Mesenchymal stem cell (in vitro differentiated cells and primary cell): ENCODE results near the gene P4HTM.

ENCODE experiments used
- DNase-seq: peaks from one replicate; pipeline ENCODE4 v3.0.0-alpha.2; 2013
- H2AFZ ChIP-seq: one replicate; pipeline ENCODE4 v1.6.1; 2013; ENCODE audit warnings: low read depth, mild to moderate bottlenecking, control low read depth, inconsistent platforms, low read length, moderate library complexity
- H2AK5ac ChIP-seq: 2 replicates; pipeline ENCODE4 v1.6.1; 2013; ENCODE audit warnings: low read length, moderate library complexity, mild to moderate bottlenecking, inconsistent platforms; ENCODE audit not compliant: severe bottlenecking
- H2BK120ac ChIP-seq: one replicate; pipeline ENCODE4 v1.6.1; 2013; ENCODE audit warnings: low read depth, mild to moderate bottlenecking, inconsistent platforms, low read length, moderate library complexity
- H2BK12ac ChIP-seq, 2 experiments: one replicate each; pipeline ENCODE4 v1.6.1; 2013; ENCODE audit warnings: inconsistent platforms in 2 of 2, low read length in 2 of 2, mild to moderate bottlenecking in 2 of 2, moderate library complexity in 2 of 2, control low read depth in 1 of 2
- H2BK15ac ChIP-seq: one replicate; pipeline ENCODE4 v1.6.1; 2013; ENCODE audit warnings: mild to moderate bottlenecking, low read depth, inconsistent platforms; ENCODE audit not compliant: poor library complexity, severe bottlenecking
- H2BK5ac ChIP-seq: 2 replicates; pipeline ENCODE4 v1.6.1; 2013; ENCODE audit warnings: low read depth, mild to moderate bottlenecking, low read length, control low read depth, inconsistent platforms; ENCODE audit not compliant: poor library complexity, severe bottlenecking
- H3K14ac ChIP-seq, 2 experiments: one replicate each; pipeline ENCODE4 v1.6.1; 2013; ENCODE audit warnings: inconsistent platforms in 2 of 2, low read length in 2 of 2, control low read depth in 1 of 2, mild to moderate bottlenecking in 1 of 2, moderate library complexity in 1 of 2
- H3K18ac ChIP-seq, 2 experiments: one replicate each; pipeline ENCODE4 v1.6.1; 2013; ENCODE audit warnings: inconsistent platforms in 2 of 2, low read length in 2 of 2, control low read depth in 1 of 2, low read depth in 1 of 2, mild to moderate bottlenecking in 1 of 2
- H3K23ac ChIP-seq, 2 experiments: one replicate each; pipeline ENCODE4 v1.6.1; 2013; ENCODE audit warnings: inconsistent platforms in 2 of 2, low read length in 2 of 2, mild to moderate bottlenecking in 2 of 2, moderate library complexity in 2 of 2, control low read depth in 1 of 2
- H3K27ac ChIP-seq: 2 replicates; pipeline ENCODE4 v1.5.1; 2013; ENCODE audit warnings: mild to moderate bottlenecking, moderate library complexity, low read length, control low read depth, inconsistent platforms; ENCODE audit not compliant: poor library complexity, severe bottlenecking
- H3K27me3 ChIP-seq, 2 experiments: 2 replicates each; pipeline versions ENCODE4 v1.6.1 to v1.7.0; 2013; ENCODE audit warnings: low read length in 2 of 2, mild to moderate bottlenecking in 2 of 2, moderate library complexity in 2 of 2, control low read depth in 1 of 2, inconsistent platforms in 1 of 2; ENCODE audit not compliant: control insufficient read depth in 1 of 2, insufficient read depth in 1 of 2
- H3K36me3 ChIP-seq, 2 experiments: 2 replicates each; pipeline versions ENCODE4 v1.6.1 to v1.7.0; 2013; ENCODE audit warnings: low read length in 2 of 2, control low read depth in 1 of 2, inconsistent platforms in 1 of 2, low read depth in 1 of 2, mild to moderate bottlenecking in 1 of 2; ENCODE audit not compliant: insufficient read depth in 2 of 2, control insufficient read depth in 1 of 2
- H3K4ac ChIP-seq, 2 experiments: one replicate each; pipeline ENCODE4 v1.6.1; 2013; ENCODE audit warnings: inconsistent platforms in 2 of 2, low read length in 2 of 2, mild to moderate bottlenecking in 2 of 2, moderate library complexity in 2 of 2, control low read depth in 1 of 2, low read depth in 1 of 2
- H3K4me1 ChIP-seq: 2 replicates; pipeline ENCODE4 v1.6.1; 2013; ENCODE audit warnings: low read depth, low read length, control low read depth; ENCODE audit not compliant: control insufficient read depth, insufficient read depth
- H3K4me2 ChIP-seq: 2 replicates; pipeline ENCODE4 v1.6.1; 2013; ENCODE audit warnings: low read length, mild to moderate bottlenecking, inconsistent platforms; ENCODE audit not compliant: poor library complexity, severe bottlenecking
- H3K4me3 ChIP-seq, 2 experiments: 2 replicates each; pipeline versions ENCODE4 v1.5.1 to v1.7.0; 2013; ENCODE audit warnings: low read length in 2 of 2, mild to moderate bottlenecking in 2 of 2, control low read depth in 1 of 2, low read depth in 1 of 2; ENCODE audit not compliant: insufficient read depth in 1 of 2
- H3K79me1 ChIP-seq: replicated peaks from 2 replicates; pipeline ENCODE4 v1.6.1; 2013; ENCODE audit warnings: mild to moderate bottlenecking, control low read depth, low read length, inconsistent platforms; ENCODE audit not compliant: poor library complexity, severe bottlenecking
- H3K9ac ChIP-seq: 2 replicates; pipeline ENCODE4 v1.7.0; 2013; ENCODE audit warnings: mild to moderate bottlenecking, low read length, moderate library complexity
- H3K9me3 ChIP-seq: 2 replicates; pipeline ENCODE4 v1.7.0; 2013; ENCODE audit warnings: mild to moderate bottlenecking, low read length; ENCODE audit not compliant: control insufficient read depth
- H4K8ac ChIP-seq: one replicate; pipeline ENCODE4 v1.6.1; 2013; ENCODE audit warnings: inconsistent platforms, mild to moderate bottlenecking, low read length, moderate library complexity
- H4K91ac ChIP-seq: one replicate; pipeline ENCODE4 v1.6.1; 2013; ENCODE audit warnings: mild to moderate bottlenecking, low read length, inconsistent platforms
- WGBS: methylation state at CpG from one replicate; pipeline ENCODE4 v1.1.7; 2013; ENCODE audit warnings: mixed read lengths; 5-methylcytosine and 5-hydroxymethylcytosine counted together

Gene P4HTM

GRCh38 chr3:49028673-49029562 is 38.9 kb downstream of the P4HTM start, which contains the start of gene IMPDH2:
TSS of gene IMPDH2 (minus strand) at chr3:49029398. CDS start at chr3:49029350, 48 bp downstream.
- Histone ChIP-seq H3K36me3 (peaks cover 82 to 85% of the 10 kb centered on the region in 2 experiments), H4K8ac (peak within 1 kb of the TSS; percentile 69), H3K27ac (peak within 1 kb of the TSS; percentile 12), H4K91ac (peak within 1 kb of the TSS; percentile 92), H3K14ac (peak within 1 kb of the TSS in 1 of 2 experiments; percentile 82), H3K9ac (peak within 1 kb of the TSS; percentile 95), H3K4ac (peak within 1 kb of the TSS; percentile 71 to 88), H2AFZ (no peak within 1 kb of the TSS), H3K18ac (peak within 1 kb of the TSS; percentile 92 to 95), H3K4me1 (peaks cover 12% of the 10 kb centered on the region), H3K79me1 (peaks cover 36% of the 10 kb centered on the region), H2AK5ac (peak within 1 kb of the TSS; percentile 5), H2BK5ac (no peak within 1 kb of the TSS), H3K23ac (no peak within 1 kb of the TSS), H3K9me3 (no peaks in the 10 kb centered on the region), H3K4me2 (peak within 1 kb of the TSS; percentile 51), H2BK15ac (no peak within 1 kb of the TSS), H2BK12ac (peak within 1 kb of the TSS in 1 of 2 experiments; percentile 17), H2BK120ac (no peak within 1 kb of the TSS), H3K4me3 (peak within 1 kb of the TSS; percentile 63 to 92), H3K27me3 (no peaks in the 10 kb centered on the region)
- WGBS, result 7% methylated on average over 55 of the region's 55 CpGs
- peak; percentile 93 for DNase-seq

- Histone ChIP-seq H3K4me2 (no peak overlapping the region), H2AFZ (no peak overlapping the region), H3K4ac (no peak overlapping the region), H2AK5ac (no peak overlapping the region), H3K23ac (no peak overlapping the region), H3K14ac (no peak overlapping the region), H3K27me3 (no peaks in the 10 kb centered on the region), H3K4me3 (peak overlapping the region in 1 of 2 experiments; percentile 92), H3K36me3 (peaks cover 82 to 84% of the 10 kb centered on the region in 2 experiments), H3K9ac (peak overlapping the region; percentile 95), H4K8ac (no peak overlapping the region), H2BK15ac (no peak overlapping the region), H2BK120ac (no peak overlapping the region), H3K9me3 (no peaks in the 10 kb centered on the region), H2BK5ac (no peak overlapping the region), H3K79me1 (peaks cover 39% of the 10 kb centered on the region), H3K4me1 (peaks cover 12% of the 10 kb centered on the region), H2BK12ac (no peak overlapping the region), H3K27ac (no peak overlapping the region), H3K18ac (no peak overlapping the region), H4K91ac (no peak overlapping the region)
- 0% methylated on average over 3 of the region's 7 CpGs for WGBS
- no peak for DNase-seq
These were observed 39.5 kb downstream of the P4HTM start for GRCh38 chr3:49029563-49029884.

GRCh38 chr3:49030321-49030720 is 40.3 kb downstream of the P4HTM start:
- peaks cover 38% of the 10 kb centered on the region for H3K79me1 ChIP-seq
- H3K9ac ChIP-seq, result peak overlapping the region; percentile 95
- no peak overlapping the region for H3K14ac ChIP-seq
- no peak overlapping the region for H3K4me2 ChIP-seq
- no peak overlapping the region for H2BK15ac ChIP-seq
- H2AFZ ChIP-seq, result no peak overlapping the region
- H3K18ac ChIP-seq, result no peak overlapping the region
- H2BK5ac ChIP-seq, result no peak overlapping the region
- H3K4me3 ChIP-seq, result no peak overlapping the region
- H3K23ac ChIP-seq, result no peak overlapping the region
- WGBS, result 93% methylated on average over 6 of the region's 6 CpGs
- H2BK12ac ChIP-seq, result no peak overlapping the region
- no peak overlapping the region for H2AK5ac ChIP-seq
- H3K27me3 ChIP-seq, result no peaks in the 10 kb centered on the region
- DNase-seq, result no peak
- H3K36me3 ChIP-seq, result peaks cover 76 to 82% of the 10 kb centered on the region in 2 experiments
- H3K27ac ChIP-seq, result no peak overlapping the region
- H3K4ac ChIP-seq, result no peak overlapping the region
- no peak overlapping the region for H4K91ac ChIP-seq
- H2BK120ac ChIP-seq, result no peak overlapping the region
- peaks cover 12% of the 10 kb centered on the region for H3K4me1 ChIP-seq
- H4K8ac ChIP-seq, result no peak overlapping the region
- no peaks in the 10 kb centered on the region for H3K9me3 ChIP-seq

GRCh38 chr3:49032646-49033304 is 42.7 kb downstream of the P4HTM start:
- H2AFZ ChIP-seq, result no peak overlapping the region
- no peak overlapping the region for H2BK12ac ChIP-seq
- no peaks in the 10 kb centered on the region for H3K27me3 ChIP-seq
- H2BK15ac ChIP-seq, result no peak overlapping the region
- H3K9me3 ChIP-seq, result no peaks in the 10 kb centered on the region
- peaks cover 33% of the 10 kb centered on the region for H3K79me1 ChIP-seq
- peaks cover 63 to 74% of the 10 kb centered on the region in 2 experiments for H3K36me3 ChIP-seq
- H3K4me2 ChIP-seq, result no peak overlapping the region
- H4K91ac ChIP-seq, result no peak overlapping the region
- no peak for DNase-seq
- H2BK5ac ChIP-seq, result no peak overlapping the region
- no peak overlapping the region for H3K14ac ChIP-seq
- no peak overlapping the region for H3K9ac ChIP-seq
- H4K8ac ChIP-seq, result no peak overlapping the region
- no peak overlapping the region for H3K23ac ChIP-seq
- peaks cover 11% of the 10 kb centered on the region for H3K4me1 ChIP-seq
- no peak overlapping the region for H3K4me3 ChIP-seq
- no peak overlapping the region for H2BK120ac ChIP-seq
- no peak overlapping the region for H2AK5ac ChIP-seq
- no peak overlapping the region for H3K27ac ChIP-seq
- 90% methylated on average over 6 of the region's 6 CpGs for WGBS
- no peak overlapping the region for H3K18ac ChIP-seq
- H3K4ac ChIP-seq, result no peak overlapping the region
